CD8-positive, alpha-beta memory T cell (primary cell): Measurements from ENCODE around the gene DQX1. TPM values are rescaled to one million over a fixed set of nuclear protein-coding genes. Genes with fewer than 3 reads are reported as not detected.

Source experiments
- CTCF ChIA-PET: fragments of 350-600 bp; sonication (Branson Sonifier 250); formaldehyde crosslinking; loops from one replicate; lab custom pipeline; 2021; ENCODE audit warnings: antibody characterized with exemption; lab: Charles Lee
- POLR2A ChIA-PET: fragments of 350-600 bp; sonication (Branson Sonifier 250); formaldehyde crosslinking; loops from one replicate; lab custom pipeline; 2021; ENCODE audit warnings: antibody characterized with exemption; lab: Charles Lee
- DNase-seq, 5 donors: peaks; one replicate each; pipeline versions ENCODE4 v3.0.0 to v3.0.0-alpha.2; 2020 to 2022; ENCODE audit warnings: mixed read lengths in 1 of 5
- H3K27ac ChIP-seq: one replicate; pipeline ENCODE4 v1.7.0; 2013; ENCODE audit warnings: low read depth, mild to moderate bottlenecking, low read length, moderate library complexity
- H3K27me3 ChIP-seq: 2 replicates; pipeline ENCODE4 v1.7.0; 2013; ENCODE audit warnings: low read length, mild to moderate bottlenecking; ENCODE audit not compliant: insufficient read depth, poor library complexity, severe bottlenecking
- H3K36me3 ChIP-seq: 2 replicates; pipeline ENCODE4 v1.7.0; 2013; ENCODE audit warnings: mild to moderate bottlenecking, low read length, moderate library complexity; ENCODE audit not compliant: insufficient read depth
- H3K4me1 ChIP-seq: 2 replicates; pipeline ENCODE4 v1.7.0; 2013; ENCODE audit warnings: mild to moderate bottlenecking, low read length, moderate library complexity; ENCODE audit not compliant: insufficient read depth
- H3K4me3 ChIP-seq: 2 replicates; pipeline ENCODE4 v1.7.0; 2013; ENCODE audit warnings: mild to moderate bottlenecking, low read length
- H3K9me3 ChIP-seq: 2 replicates; pipeline ENCODE4 v1.7.0; 2013; ENCODE audit warnings: mild to moderate bottlenecking, low read length
- H3K27ac Mint-ChIP-seq, 8 donors: one replicate each; pipeline ENCODE4 v1.8.0; 2020 to 2021; ENCODE audit warnings: mixed read lengths in 8 of 8, mild to moderate bottlenecking in 6 of 8, inconsistent platforms in 3 of 8, moderate library complexity in 3 of 8
- H3K27me3 Mint-ChIP-seq, 2 donors: one replicate each; pipeline ENCODE4 v1.8.0; 2020 to 2021; ENCODE audit warnings: mixed read lengths in 2 of 2, mild to moderate bottlenecking in 1 of 2, moderate library complexity in 1 of 2
- H3K36me3 Mint-ChIP-seq, 3 donors: one replicate each; pipeline ENCODE4 v1.8.0; 2020 to 2021; ENCODE audit warnings: mixed read lengths in 3 of 3, inconsistent platforms in 1 of 3, mild to moderate bottlenecking in 1 of 3
- H3K4me1 Mint-ChIP-seq, 3 donors: one replicate each; pipeline ENCODE4 v1.8.0; 2020 to 2021; ENCODE audit warnings: mixed read lengths in 3 of 3, inconsistent platforms in 1 of 3, mild to moderate bottlenecking in 1 of 3
- H3K4me3 Mint-ChIP-seq, 7 donors: one replicate each; pipeline ENCODE4 v1.8.0; 2020 to 2021; ENCODE audit warnings: mixed read lengths in 7 of 7, mild to moderate bottlenecking in 6 of 7, moderate library complexity in 4 of 7, inconsistent platforms in 2 of 7
- H3K9me3 Mint-ChIP-seq, 5 donors: one replicate each; pipeline ENCODE4 v1.8.0; 2020 to 2022; ENCODE audit warnings: mixed read lengths in 5 of 5, mild to moderate bottlenecking in 3 of 5, moderate library complexity in 2 of 5, inconsistent platforms in 1 of 5
- polyA plus RNA-seq: library from polyadenylated mRNA; unstranded; fragments of 300-500 nt; fragmentation: Illumina TruSeq; gene quantifications from one replicate; pipeline ENCODE4 v1.2.3, GENCODE V29; 2021
- total RNA-seq, 2 experiments: library from RNA; stranded (reverse); gene quantifications; one replicate each; pipeline ENCODE4 v1.2.3, GENCODE V29; 2021

DQX1 gene
- total and polyA plus RNA-seq, 3 experiments from 2014 or later = 0.51 to 0.83 TPM; not detected in 1

DNA sequence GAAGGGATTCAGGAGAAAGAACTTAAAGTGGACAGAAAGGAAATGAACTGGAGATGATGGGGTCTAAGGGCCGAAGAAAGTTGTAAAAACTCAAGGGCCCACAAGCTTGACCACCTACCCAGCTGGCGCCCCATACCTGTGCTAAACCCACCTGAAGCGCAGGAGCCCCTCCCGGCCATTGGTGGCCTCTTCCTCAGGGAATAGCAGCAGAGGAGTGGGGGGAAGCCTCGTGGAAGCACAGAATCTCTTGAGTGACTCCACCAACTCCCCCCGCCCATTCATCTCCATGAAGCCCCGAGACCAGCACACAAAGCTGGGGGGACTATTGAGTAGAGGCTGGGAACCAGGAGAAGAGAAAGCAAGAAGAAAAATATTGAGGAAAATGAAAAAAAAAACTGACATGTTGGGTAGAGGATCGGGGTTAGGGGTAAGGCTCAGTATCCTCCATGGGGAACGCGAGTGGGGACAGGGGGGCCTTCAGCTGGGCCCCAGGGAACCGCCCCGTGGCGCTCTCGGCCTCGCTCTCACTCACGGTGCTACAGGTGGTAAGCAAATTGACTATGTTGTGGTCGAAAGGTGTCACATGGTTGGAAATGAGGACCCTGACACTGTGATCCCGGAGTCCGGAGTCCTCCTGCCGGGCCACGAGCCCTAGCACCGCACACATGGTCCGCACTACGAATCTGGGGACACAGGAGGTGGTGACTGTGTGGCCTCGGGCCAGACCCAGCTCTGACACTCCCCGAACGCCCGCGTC, 2.7 kb upstream of the DQX1 start:
- CTCF ChIA-PET = interaction anchor here (0.9 to 5.1 kb wide), 5 partner anchors 10 to 74 kb away, joined by 3 to 42 read pairs (median 4); partner anchors contain the start of genes CCDC142 and TTC31
- POLR2A ChIA-PET = interaction anchor here (0.6 to 1.9 kb wide), 8 partner anchors 16 to 350 kb away, joined by 3 to 12 read pairs (median 4); partner anchors contain the start of genes CCDC142, INO80B, MOB1A and PCGF1
- Mint-ChIP-seq H3K27ac (peak overlapping the region; percentile 51 to 98 (median 95)), H3K36me3 (peaks cover 15 to 58% (median 17%) of the 10 kb centered on the region in 3 donors), H3K27me3 (peaks cover 0 to 2% of the 10 kb centered on the region in 2 donors), H3K4me1 (peaks cover 32 to 44% (median 38%) of the 10 kb centered on the region in 3 donors), H3K9me3 (no peaks in the 10 kb centered on the region), H3K4me3 (peak overlapping the region; percentile 87 to 97 (median 95))
- H3K4me3 ChIP-seq = peak overlapping the region; percentile 94
- H3K9me3 ChIP-seq = no peaks in the 10 kb centered on the region
- peaks cover 28% of the 10 kb centered on the region for H3K4me1 ChIP-seq
- no peaks in the 10 kb centered on the region for H3K27me3 ChIP-seq
- no peak for DNase-seq
- H3K36me3 ChIP-seq = peaks cover 20% of the 10 kb centered on the region
- H3K27ac ChIP-seq = peak overlapping the region; percentile 86

DNA sequence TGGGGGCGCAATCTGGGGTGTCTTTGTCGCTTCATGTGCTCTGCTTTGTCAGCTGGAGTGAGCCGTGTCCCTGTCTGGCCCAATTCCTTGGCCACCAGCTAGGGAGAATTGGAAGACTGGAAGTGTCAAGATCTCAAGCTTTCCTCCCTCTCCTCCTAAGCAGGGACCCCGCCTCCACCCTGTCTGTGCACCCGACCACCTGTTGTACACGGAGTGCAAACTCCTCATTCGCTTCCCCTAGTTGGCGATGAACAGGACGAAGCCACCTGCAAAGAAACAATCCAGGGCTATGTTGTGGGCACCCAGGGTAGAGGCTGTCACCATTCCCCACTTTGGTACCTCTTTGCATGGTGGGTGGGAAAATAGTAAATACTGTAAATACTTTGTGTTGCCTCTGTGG, 1.7 kb upstream of the DQX1 start:
- peaks cover 16% of the 10 kb centered on the region for H3K36me3 ChIP-seq
- H3K4me1 ChIP-seq = peaks cover 28% of the 10 kb centered on the region
- H3K27me3 Mint-ChIP-seq = peaks cover 0 to 2% of the 10 kb centered on the region in 2 donors
- H3K4me3 ChIP-seq = no peak overlapping the region
- CTCF ChIA-PET = interaction anchor here (1.3 to 1.7 kb wide), 2 partner anchors 28 to 73 kb away, joined by 3 to 5 read pairs; partner anchors contain the start of gene LBX2
- H3K27me3 ChIP-seq = no peaks in the 10 kb centered on the region
- POLR2A ChIA-PET = interaction anchor here (0.7 kb wide), 1 partner anchor 73 kb away, joined by 3 read pairs; the partner anchor contains the start of gene INO80B
- peak overlapping the region; percentile 74 to 97 (median 95) for H3K4me3 Mint-ChIP-seq
- H3K9me3 Mint-ChIP-seq = no peaks in the 10 kb centered on the region
- H3K27ac ChIP-seq = no peak overlapping the region
- H3K9me3 ChIP-seq = no peaks in the 10 kb centered on the region
- DNase-seq = no peak
- H3K36me3 Mint-ChIP-seq = peaks cover 15 to 50% (median 17%) of the 10 kb centered on the region in 3 donors
- H3K4me1 Mint-ChIP-seq = peaks cover 32 to 44% (median 38%) of the 10 kb centered on the region in 3 donors
- peak overlapping the region in 3 of 8 donors; percentile 29 to 83 (median 51) for H3K27ac Mint-ChIP-seq

DNA sequence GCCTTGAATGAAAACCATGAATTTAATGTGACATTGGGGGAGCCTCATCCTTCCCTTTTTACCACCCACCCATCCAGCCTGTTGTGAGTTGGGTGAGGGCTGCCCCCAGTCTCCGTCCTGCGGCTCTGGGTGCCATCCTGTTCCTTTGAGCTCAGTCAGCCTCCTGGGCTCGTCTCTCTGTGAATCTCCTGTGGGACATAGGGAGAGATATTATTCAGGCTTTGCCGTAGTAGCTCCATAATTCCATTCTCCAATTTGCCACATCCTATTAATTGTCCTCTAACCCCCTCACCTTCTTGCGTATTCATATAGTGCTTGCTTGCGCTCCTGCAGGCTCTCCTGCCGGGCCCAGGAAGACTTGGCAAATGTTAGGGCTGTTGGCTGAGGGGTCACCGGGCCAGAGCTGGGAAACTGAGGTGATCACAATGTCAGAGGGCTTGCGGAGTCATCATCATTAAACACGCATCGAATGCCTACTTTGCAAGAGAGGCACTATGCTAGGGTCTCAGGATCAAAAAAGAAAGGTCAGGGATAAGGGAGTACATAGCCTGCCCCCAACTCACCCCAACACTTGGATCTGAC, 709 bp upstream of the DQX1 start:
- ChIA-PET POLR2A (interaction anchor here (0.6 to 1.3 kb wide), 3 partner anchors 24 to 44 kb away, joined by 3 to 4 read pairs (median 3); partner anchors contain the start of genes CCDC142 and TTC31), CTCF (interaction anchor here (0.8 to 1.7 kb wide), 3 partner anchors 23 to 29 kb away, joined by 3 to 5 read pairs (median 3); partner anchors contain the start of gene LBX2)
- no peak overlapping the region for H3K4me3 ChIP-seq

DNA sequence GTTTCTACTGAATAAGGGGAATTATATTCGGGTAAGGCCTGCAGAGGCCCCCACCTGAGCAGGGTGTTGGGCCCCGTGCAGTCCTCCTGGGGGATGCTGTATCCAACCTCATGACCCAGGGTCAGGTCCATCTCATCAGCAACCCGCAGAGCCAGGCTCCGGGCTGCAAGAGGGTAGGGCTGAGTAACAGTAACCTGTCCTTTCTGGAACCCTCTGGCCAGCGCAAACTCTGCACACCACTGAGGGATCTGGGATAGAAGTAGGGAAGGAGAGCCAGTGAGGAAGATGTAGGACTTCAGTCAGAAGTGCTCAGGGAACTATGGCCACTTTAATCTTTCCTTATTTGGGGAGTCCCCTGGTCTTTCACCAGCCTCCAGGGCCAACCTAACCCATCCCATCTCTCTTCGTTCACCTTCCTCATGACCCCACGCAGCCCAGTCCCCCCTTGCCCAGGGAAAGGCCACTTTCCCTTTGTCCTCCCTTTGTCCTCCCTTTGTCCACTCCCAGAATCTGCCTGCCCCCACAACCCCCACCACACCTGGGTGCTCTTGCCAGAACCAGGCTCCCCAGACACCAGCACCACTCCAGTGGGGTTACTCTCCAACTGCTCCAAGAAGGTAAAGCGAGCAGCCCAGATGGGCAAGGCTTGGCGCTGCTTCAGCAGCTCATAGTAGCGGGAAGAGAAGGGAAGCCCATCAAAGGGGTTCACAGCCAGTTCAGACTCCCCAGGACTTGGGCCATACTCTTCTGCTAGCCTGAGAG, 895 bp downstream of the DQX1 start:
- H3K36me3 ChIP-seq = peaks cover 12% of the 10 kb centered on the region
- CTCF ChIA-PET = interaction anchor here (1.1 kb wide), 1 partner anchor 42 kb away, joined by 4 read pairs; the partner anchor contains the start of genes CCDC142 and TTC31
- H3K9me3 ChIP-seq = no peaks in the 10 kb centered on the region
- H3K4me3 Mint-ChIP-seq = no peak overlapping the region
- peak overlapping the region in 2 of 8 donors; percentile 45 to 71 for H3K27ac Mint-ChIP-seq
- no peak for DNase-seq
- H3K9me3 Mint-ChIP-seq = no peaks in the 10 kb centered on the region
- POLR2A ChIA-PET = interaction anchor here (0.9 kb wide), 1 partner anchor 68 kb away, joined by 3 read pairs; no protein-coding TSS in a partner anchor
- H3K36me3 Mint-ChIP-seq = peaks cover 15 to 38% (median 17%) of the 10 kb centered on the region in 3 donors
- peaks cover 5% of the 10 kb centered on the region for H3K27me3 ChIP-seq
- H3K4me1 Mint-ChIP-seq = peaks cover 15 to 23% (median 18%) of the 10 kb centered on the region in 3 donors
- no peak overlapping the region for H3K27ac ChIP-seq
- peaks cover 7 to 8% of the 10 kb centered on the region in 2 donors for H3K27me3 Mint-ChIP-seq
- H3K4me3 ChIP-seq = no peak overlapping the region
- H3K4me1 ChIP-seq = peaks cover 12% of the 10 kb centered on the region

More for the DNA sequence above, 709 bp upstream of the DQX1 start:
- peak overlapping the region in 2 of 7 donors; percentile 64 to 82 for H3K4me3 Mint-ChIP-seq
- Histone ChIP-seq H3K27me3 (no peaks in the 10 kb centered on the region), H3K27ac (no peak overlapping the region), H3K36me3 (peaks cover 12% of the 10 kb centered on the region), H3K4me1 (peaks cover 25% of the 10 kb centered on the region), H3K9me3 (no peaks in the 10 kb centered on the region)
- no peak for DNase-seq
- H3K27me3 Mint-ChIP-seq = peaks cover 0 to 5% of the 10 kb centered on the region in 2 donors
- peaks cover 15 to 41% (median 17%) of the 10 kb centered on the region in 3 donors for H3K36me3 Mint-ChIP-seq
- H3K9me3 Mint-ChIP-seq = no peaks in the 10 kb centered on the region
- peaks cover 28 to 37% (median 32%) of the 10 kb centered on the region in 3 donors for H3K4me1 Mint-ChIP-seq
- H3K27ac Mint-ChIP-seq = peak overlapping the region in 4 of 8 donors; percentile 12 to 61 (median 32)

DNA sequence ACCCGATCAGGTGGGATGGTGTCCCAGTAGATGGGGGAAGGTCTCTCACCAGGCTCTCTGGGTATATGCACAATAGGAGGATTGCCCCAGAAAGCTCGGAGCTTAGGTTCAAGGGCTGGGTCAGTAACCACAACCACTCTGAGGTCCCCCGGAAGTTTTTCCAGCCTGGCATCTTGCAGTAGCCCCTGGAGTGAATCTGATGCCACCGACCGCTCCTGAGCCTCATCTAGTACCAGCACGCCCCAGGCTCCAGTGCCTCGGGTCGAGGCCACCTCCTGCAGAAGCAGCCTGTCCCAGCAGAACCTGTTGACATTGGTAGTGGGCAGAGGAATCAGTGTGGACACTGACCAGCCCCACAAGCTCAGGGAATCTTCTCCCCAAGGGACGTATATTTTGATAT, 2.0 kb downstream of the DQX1 start:
- Histone ChIP-seq H3K4me3 (no peak overlapping the region), H3K9me3 (no peaks in the 10 kb centered on the region), H3K27me3 (peaks cover 17% of the 10 kb centered on the region), H3K4me1 (peaks cover 10% of the 10 kb centered on the region), H3K36me3 (peaks cover 12% of the 10 kb centered on the region), H3K27ac (no peak overlapping the region)
- no peak for DNase-seq
- CTCF ChIA-PET = no interaction called here
- Mint-ChIP-seq H3K27me3 (peaks cover 19% of the 10 kb centered on the region in 2 donors), H3K4me3 (no peak overlapping the region), H3K4me1 (peaks cover 14 to 21% (median 17%) of the 10 kb centered on the region in 3 donors), H3K36me3 (peaks cover 15 to 30% (median 17%) of the 10 kb centered on the region in 3 donors), H3K9me3 (no peaks in the 10 kb centered on the region), H3K27ac (no peak overlapping the region)
- POLR2A ChIA-PET = interaction anchor here (0.7 kb wide), 1 partner anchor 15 kb away, joined by 4 read pairs; no protein-coding TSS in a partner anchor

DNA sequence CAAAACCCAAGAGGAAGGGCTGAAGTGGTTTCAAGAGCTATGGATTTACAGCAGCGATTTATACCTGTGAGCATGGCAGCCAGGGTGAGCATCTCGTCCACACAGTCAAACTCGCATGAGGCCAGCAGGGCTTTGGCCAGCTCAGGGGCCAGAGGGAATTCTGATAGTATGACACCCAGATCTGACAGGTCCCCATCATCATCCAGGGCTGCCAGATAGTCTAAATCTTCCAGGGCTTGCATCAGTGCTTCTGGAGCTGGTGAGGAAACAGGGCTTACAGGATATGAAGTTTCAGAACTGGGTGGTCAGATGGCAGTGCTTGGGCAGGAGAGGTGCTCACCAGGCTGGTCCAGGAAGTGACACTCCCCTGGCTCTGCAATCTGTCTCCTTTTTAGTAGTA, 3.5 kb downstream of the DQX1 start:
- ChIA-PET CTCF (interaction anchor here (1.2 kb wide), 1 partner anchor 40 kb away, joined by 3 read pairs; the partner anchor contains the start of genes CCDC142 and TTC31), POLR2A (interaction anchor here (0.6 to 0.8 kb wide), 2 partner anchors 8 to 59 kb away, joined by 3 to 6 read pairs; no protein-coding TSS in a partner anchor)
- H3K4me3 Mint-ChIP-seq = no peak overlapping the region
- no peaks in the 10 kb centered on the region for H3K9me3 Mint-ChIP-seq
- DNase-seq = no peak
- H3K27ac Mint-ChIP-seq = no peak overlapping the region
- Histone ChIP-seq H3K27ac (no peak overlapping the region), H3K27me3 (peaks cover 32% of the 10 kb centered on the region), H3K36me3 (peaks cover 12% of the 10 kb centered on the region), H3K4me3 (no peak overlapping the region), H3K4me1 (no peaks in the 10 kb centered on the region), H3K9me3 (no peaks in the 10 kb centered on the region)
- H3K27me3 Mint-ChIP-seq = peaks cover 31 to 34% of the 10 kb centered on the region in 2 donors
- peaks cover 10 to 17% (median 15%) of the 10 kb centered on the region in 3 donors for H3K36me3 Mint-ChIP-seq
- H3K4me1 Mint-ChIP-seq = peaks cover 3 to 6% (median 4%) of the 10 kb centered on the region in 3 donors

DNA sequence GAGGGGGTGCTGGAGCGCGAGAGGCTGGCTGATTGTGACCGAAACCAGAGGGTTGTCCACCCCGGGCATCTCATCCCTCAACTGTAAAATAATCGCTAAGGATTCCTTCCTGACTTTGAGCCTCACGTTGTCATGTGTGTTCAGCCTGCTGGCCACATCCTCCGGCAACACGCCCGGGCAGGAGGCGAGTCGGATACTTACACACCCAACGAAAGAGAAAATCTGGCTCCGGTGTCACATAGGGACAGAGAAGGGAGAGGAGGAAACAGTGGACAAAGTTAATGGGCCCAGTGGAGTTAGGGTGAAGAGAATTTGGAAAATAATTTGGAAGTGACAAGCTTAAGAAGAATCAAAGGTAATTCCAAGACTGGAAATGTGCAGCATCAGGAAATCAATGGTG, 9.4 kb downstream of the DQX1 start:
- H3K36me3 ChIP-seq = no peaks in the 10 kb centered on the region
- ChIA-PET POLR2A (interaction anchor here (1.0 kb wide), 2 partner anchors 9 to 10 kb away, joined by 3 read pairs; partner anchors contain the start of gene PCGF1), CTCF (interaction anchor here (2.0 kb wide), 1 partner anchor 34 kb away, joined by 6 read pairs; the partner anchor contains the start of genes CCDC142 and TTC31)
- H3K4me3 Mint-ChIP-seq = peak overlapping the region; percentile 66 to 84 (median 74)
- DNase-seq = no peak
- no peak overlapping the region for H3K4me3 ChIP-seq
- H3K27ac ChIP-seq = no peak overlapping the region
- H3K9me3 ChIP-seq = no peaks in the 10 kb centered on the region
- H3K4me1 ChIP-seq = peaks cover 33% of the 10 kb centered on the region
- no peaks in the 10 kb centered on the region for H3K9me3 Mint-ChIP-seq
- H3K27me3 ChIP-seq = peaks cover 76% of the 10 kb centered on the region
- peaks cover 58 to 75% of the 10 kb centered on the region in 2 donors for H3K27me3 Mint-ChIP-seq
- H3K27ac Mint-ChIP-seq = peak overlapping the region in 2 of 8 donors; percentile 51 to 61
- H3K36me3 Mint-ChIP-seq = no peaks in the 10 kb centered on the region
- H3K4me1 Mint-ChIP-seq = peaks cover 15 to 32% (median 18%) of the 10 kb centered on the region in 3 donors
